ENCODE measurements around the gene SNTB2. TPM values are rescaled to one million over a fixed set of nuclear protein-coding genes. Genes with fewer than 3 reads are reported as not detected.
A peak's percentile ranks its signal among the peaks of the same experiment; 100 is the strongest.

SNTB2 gene
- total RNA-seq, 4 donors from 2014 or later, result 32.5 to 60.4 (median 51.8) TPM

DNA sequence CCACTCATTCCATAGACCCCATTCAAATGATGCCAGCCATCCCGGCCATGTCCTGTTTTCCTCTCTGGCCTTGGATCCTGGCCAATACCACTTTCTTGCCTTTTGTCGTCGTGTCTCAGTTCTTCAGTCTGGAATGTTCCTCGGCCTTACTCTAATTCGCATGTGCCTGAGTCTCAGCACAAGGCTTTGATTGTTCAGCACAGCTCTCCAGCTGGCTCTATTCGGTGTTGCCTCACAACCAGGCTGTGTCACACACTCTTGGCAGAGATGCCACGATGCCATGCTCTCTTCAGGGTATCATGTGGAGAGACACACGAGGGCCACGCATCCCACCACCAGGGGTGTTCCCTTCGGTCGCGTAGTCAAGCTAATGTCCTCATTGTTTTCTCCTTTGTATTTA, 122.4 kb downstream of the SNTB2 start:
- intact Hi-C loops (cut with DNase I; ENCODE audit: low total_unique reads), result no loop called here
- peak in 1 of 2 donors; percentile 86 for DNase-seq (ENCODE audit: low spot score in 2 of 2)
- H3K4me3 ChIP-seq (ENCODE audit: low read depth, poor library complexity, severe bottlenecking), result no peak overlapping the region
- WGBS, 2 donors, result 75 to 80% methylated on average over 12 of the region's 12 CpGs
- TF ChIP-seq, protein P1, sequence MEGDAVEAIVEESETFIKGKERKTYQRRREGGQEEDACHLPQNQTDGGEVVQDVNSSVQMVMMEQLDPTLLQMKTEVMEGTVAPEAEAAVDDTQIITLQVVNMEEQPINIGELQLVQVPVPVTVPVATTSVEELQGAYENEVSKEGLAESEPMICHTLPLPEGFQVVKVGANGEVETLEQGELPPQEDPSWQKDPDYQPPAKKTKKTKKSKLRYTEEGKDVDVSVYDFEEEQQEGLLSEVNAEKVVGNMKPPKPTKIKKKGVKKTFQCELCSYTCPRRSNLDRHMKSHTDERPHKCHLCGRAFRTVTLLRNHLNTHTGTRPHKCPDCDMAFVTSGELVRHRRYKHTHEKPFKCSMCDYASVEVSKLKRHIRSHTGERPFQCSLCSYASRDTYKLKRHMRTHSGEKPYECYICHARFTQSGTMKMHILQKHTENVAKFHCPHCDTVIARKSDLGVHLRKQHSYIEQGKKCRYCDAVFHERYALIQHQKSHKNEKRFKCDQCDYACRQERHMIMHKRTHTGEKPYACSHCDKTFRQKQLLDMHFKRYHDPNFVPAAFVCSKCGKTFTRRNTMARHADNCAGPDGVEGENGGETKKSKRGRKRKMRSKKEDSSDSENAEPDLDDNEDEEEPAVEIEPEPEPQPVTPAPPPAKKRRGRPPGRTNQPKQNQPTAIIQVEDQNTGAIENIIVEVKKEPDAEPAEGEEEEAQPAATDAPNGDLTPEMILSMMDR (IDR thresholded peaks at IDR 0.05), result no peak
- no peak for TF ChIP-seq POLR2A (IDR thresholded peaks at IDR 0.05)

DNA sequence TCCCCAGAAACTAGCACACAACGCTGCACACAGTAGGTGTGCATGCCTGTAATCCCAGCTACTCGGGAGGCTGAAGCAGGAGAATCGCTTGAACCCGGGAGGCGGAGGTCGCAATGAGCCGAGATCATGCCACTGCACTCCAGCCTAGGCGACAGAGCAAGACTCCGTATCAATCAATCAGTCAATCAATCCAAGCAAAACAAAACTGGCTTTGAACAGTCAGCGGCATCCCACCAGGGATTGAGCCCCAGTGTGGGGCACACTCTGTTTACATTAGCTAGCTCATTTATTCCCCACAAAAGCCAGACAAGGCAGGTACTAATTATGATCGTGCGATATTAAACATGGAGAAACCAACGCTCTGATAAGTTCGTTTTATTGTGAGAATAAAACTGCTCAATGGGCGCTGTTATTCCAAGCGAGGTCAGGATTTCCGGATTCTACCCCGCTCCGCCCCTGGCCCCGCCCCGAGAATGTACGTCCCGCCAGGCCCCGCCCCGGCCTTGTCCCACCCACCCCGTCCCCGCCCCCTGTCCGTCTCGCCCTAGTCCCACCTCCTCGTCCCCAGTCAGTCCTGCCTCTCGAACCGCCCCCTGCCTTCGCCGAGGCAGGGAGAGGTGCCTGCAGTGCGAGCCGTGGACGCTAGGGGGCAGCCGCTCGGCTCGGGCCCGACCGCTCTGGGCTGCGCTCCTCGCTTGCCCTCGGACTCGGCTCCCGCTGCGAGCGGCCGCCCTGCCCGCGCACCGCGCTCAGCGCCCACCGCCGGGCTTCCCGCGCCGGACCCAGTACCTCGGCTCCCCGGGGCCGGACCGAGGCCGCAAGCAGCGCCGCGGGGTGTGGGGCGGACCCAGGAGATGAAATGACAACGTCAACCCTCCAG, 123.9 kb downstream of the SNTB2 start, which contains the start of gene VPS4A:
Gene VPS4A, plus strand, starts transcription at position 698 of the 880 bp plus-strand sequence. Its CDS starts 162 bp downstream, at position 860.
- TF ChIP-seq, protein P1 (IDR thresholded peaks at IDR 0.05), result no peak
- TF ChIP-seq POLR2A (IDR thresholded peaks at IDR 0.05), result peak in 1 of 2 donors; percentile 20
- intact Hi-C loops (cut with DNase I; ENCODE audit: low total_unique reads), result no loop called here
- 11 to 33% methylated on average over 18 to 56 of the region's 70 CpGs for WGBS, 2 donors
- H3K4me3 ChIP-seq (ENCODE audit: low read depth, poor library complexity, severe bottlenecking), result peak within 1 kb of the TSS; percentile 74
- DNase-seq (ENCODE audit: low spot score in 2 of 2), result peak; percentile 95 to 99

DNA sequence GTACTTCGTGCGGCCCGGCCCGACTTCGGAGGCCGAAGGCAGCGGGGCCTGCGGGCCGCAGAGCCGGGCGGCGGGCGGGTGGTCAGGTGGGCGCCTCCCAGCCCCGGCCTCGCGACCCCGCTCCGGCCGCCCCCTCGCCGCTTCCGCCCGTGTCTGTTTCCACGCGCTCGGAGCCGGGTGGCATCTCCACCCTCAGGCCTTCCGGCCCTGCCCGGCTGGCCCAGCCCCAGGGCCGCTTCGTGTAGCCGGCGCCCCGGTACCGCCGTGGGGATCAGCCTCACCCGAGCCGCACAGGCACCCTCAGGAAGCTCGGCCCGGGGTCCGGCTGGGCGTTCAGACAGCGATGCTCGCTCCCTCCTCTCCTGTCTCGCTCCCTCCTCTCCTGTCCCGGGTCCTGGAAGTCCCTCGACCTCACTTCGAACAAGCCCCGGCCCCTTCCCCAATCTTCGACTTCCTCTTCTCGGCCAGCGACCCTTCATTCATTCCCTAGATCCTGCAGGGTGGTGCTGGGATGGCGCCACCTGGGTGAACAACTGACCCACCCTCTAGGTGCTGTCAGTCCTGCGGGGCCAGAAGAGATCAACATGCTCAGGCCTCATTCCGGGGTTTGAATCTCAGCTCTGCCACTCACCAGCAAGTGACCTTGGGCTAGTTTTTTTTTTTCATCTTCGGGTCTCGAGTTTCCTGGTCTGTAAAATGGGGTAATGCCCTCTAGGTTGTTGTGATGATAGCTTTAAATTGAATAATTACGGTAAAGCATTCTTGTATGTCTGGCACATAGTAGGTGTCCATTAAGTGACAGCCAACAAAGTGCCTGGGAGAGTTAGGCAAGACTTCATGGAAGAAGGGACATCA, 124.8 kb downstream of the SNTB2 start:
- whole genome bisulfite sequencing, 2 donors, result 2 to 3% methylated on average over 28 to 30 of the region's 59 CpGs
- DNase-seq (ENCODE audit: low spot score in 2 of 2), result peak in 1 of 2 donors; percentile 87
- H3K4me3 ChIP-seq (ENCODE audit: low read depth, poor library complexity, severe bottlenecking), result peak overlapping the region; percentile 74
- intact Hi-C loops (cut with DNase I; ENCODE audit: low total_unique reads), result no loop called here
- TF ChIP-seq, protein P1 (IDR thresholded peaks at IDR 0.05), result no peak
- no peak for TF ChIP-seq POLR2A (IDR thresholded peaks at IDR 0.05)

DNA sequence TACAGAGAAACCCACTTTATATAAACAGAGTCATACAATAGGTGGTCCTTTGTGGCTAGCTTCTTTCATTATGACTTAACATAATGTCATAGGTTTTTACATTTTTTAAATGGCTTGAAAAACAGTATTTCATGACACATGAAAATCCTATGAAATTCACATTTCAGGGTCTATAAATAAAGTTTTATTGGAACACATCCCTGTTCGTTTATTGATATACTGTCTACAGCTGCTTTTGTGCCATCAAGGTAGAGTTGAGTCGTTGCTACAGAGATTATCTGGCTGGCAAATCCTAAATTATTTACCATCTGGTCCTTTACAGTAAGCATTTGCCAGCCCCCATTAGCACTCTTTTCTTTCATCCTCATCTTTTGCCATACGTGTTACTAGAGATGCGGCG, 126.5 kb downstream of the SNTB2 start:
- no peak for DNase-seq (ENCODE audit: low spot score in 2 of 2)

GRCh38 chr16:69314534-69314933, 127.6 kb downstream of the SNTB2 start:
- no peak overlapping the region for H3K4me3 ChIP-seq (ENCODE audit: low read depth, poor library complexity, severe bottlenecking)
- DNase-seq (ENCODE audit: low spot score in 2 of 2), result peak in 1 of 2 donors; percentile 75
- no peak for TF ChIP-seq POLR2A (IDR thresholded peaks at IDR 0.05)
- TF ChIP-seq, protein P1 (IDR thresholded peaks at IDR 0.05), result no peak
- intact Hi-C loops (cut with DNase I; ENCODE audit: low total_unique reads), result no loop called here
- WGBS, 2 donors, result 88 to 92% methylated on average over 11 of the region's 11 CpGs

More for the DNA sequence above, 126.5 kb downstream of the SNTB2 start:
- intact Hi-C loops (cut with DNase I; ENCODE audit: low total_unique reads), result no loop called here
- TF ChIP-seq POLR2A (IDR thresholded peaks at IDR 0.05), result no peak
- TF ChIP-seq, protein P1 (IDR thresholded peaks at IDR 0.05), result no peak
- H3K4me3 ChIP-seq (ENCODE audit: low read depth, poor library complexity, severe bottlenecking), result no peak overlapping the region
- 92 to 93% methylated on average over 5 of the region's 5 CpGs for WGBS, 2 donors
